Upper lobe of left lung (tissue), 6 donors: Measurements from ENCODE around the gene HDAC8. TPM values are rescaled to one million over a fixed set of nuclear protein-coding genes. Genes with fewer than 3 reads are reported as not detected.
"Not testable (repeated sequence)": the region's sequence is repeated elsewhere in the genome, so short reads cannot be mapped to it uniquely, and the experiment has no call there.

Experiments used
- ATAC-seq, 2 donors: fragments of 200-7000 bp; cut with Tn5 transposase; one replicate each; pipeline ENCODE4 v1.9.1; 2022; ENCODE audit warnings: mild to moderate bottlenecking in 2 of 2, moderate library complexity in 2 of 2; ENCODE audit not compliant: low FRiP score in 2 of 2
- DNase-seq, 2 donors: peaks; one replicate each; pipeline ENCODE4 v3.0.0-alpha.2; 2019 to 2020
- H3K27ac ChIP-seq, 4 donors: fragments of 200-600 bp; sonication (generic); one replicate each; pipeline ENCODE4 v1.5.1; 2016 to 2019
- H3K27me3 ChIP-seq, 4 donors: fragments of 200-600 bp; sonication (generic); one replicate each; pipeline ENCODE4 v1.5.1; 2017 to 2019
- H3K36me3 ChIP-seq, 4 donors: fragments of 200-600 bp; sonication (generic); one replicate each; pipeline ENCODE4 v1.5.1; 2016 to 2019
- H3K4me1 ChIP-seq, 4 donors: fragments of 200-600 bp; sonication (generic); one replicate each; pipeline ENCODE4 v1.5.1; 2018 to 2019
- H3K4me3 ChIP-seq, 4 donors: fragments of 200-600 bp; sonication (generic); one replicate each; pipeline ENCODE4 v1.5.1; 2017 to 2019; ENCODE audit warnings: mild to moderate bottlenecking in 2 of 4, moderate library complexity in 1 of 4
- H3K9me3 ChIP-seq, 4 donors: fragments of 200-600 bp; sonication (generic); one replicate each; pipeline ENCODE4 v1.5.1; 2018 to 2019
- EP300 ChIP-seq, 4 donors: sonication (generic); formaldehyde crosslinking; IDR thresholded peaks; one replicate each; pipeline ENCODE4 v1.5.1; 2017; ENCODE audit warnings: antibody characterized with exemption in 4 of 4, control low read depth in 2 of 4
- POLR2A ChIP-seq, 4 donors: fragments of 450-650 bp; IDR thresholded peaks; one replicate each; pipeline ENCODE4 v1.5.1; 2016 to 2017; ENCODE audit warnings: antibody characterized with exemption in 4 of 4, mild to moderate bottlenecking in 2 of 4
- POLR2AphosphoS5 ChIP-seq, 2 donors: sonication (generic); formaldehyde crosslinking; IDR thresholded peaks; one replicate each; pipeline ENCODE4 v1.5.1; 2017; ENCODE audit warnings: antibody characterized with exemption in 2 of 2
- WGBS, 2 donors: methylation state at CpG; one replicate each; pipeline ENCODE4 v1.1.5; 2017 to 2018; 5-methylcytosine and 5-hydroxymethylcytosine counted together
- total RNA-seq, 6 donors: library from RNA; depleted of rRNA in 4 of 6; stranded (reverse); fragments of >200 nt in 4 of 6; gene quantifications; one replicate each; pipeline versions ENCODE4 v1.1.0 to v1.2.1, GENCODE V29; 2016 to 2021
- TF ChIP-seq, protein P1 (sequence below), 6 experiments: fragments of 450-650 bp in 4 of 6; fragments of 200-600 bp in 2 of 6; sonication (generic) in 2 of 6; IDR thresholded peaks; one replicate each; pipeline ENCODE4 v1.5.1; 2016 to 2019; ENCODE audit warnings: antibody characterized with exemption in 6 of 6
- donor health status: DM: no; HTN: no; CAD: no; lungs with moderate emphysema.
- donor health status: DM: no; HTN: yes; CAD: no; lungs with severe emphysema.

HDAC8 gene
- total RNA-seq, 6 donors from 2014 or later, result 21.5 to 56.6 (median 35.0) TPM

- no peak for TF ChIP-seq POLR2AphosphoS5 (IDR thresholded peaks at IDR 0.05)
- TF ChIP-seq POLR2A (IDR thresholded peaks at IDR 0.05), result no peak
- TF ChIP-seq EP300 (IDR thresholded peaks at IDR 0.05), result no peak
- TF ChIP-seq, protein P1, sequence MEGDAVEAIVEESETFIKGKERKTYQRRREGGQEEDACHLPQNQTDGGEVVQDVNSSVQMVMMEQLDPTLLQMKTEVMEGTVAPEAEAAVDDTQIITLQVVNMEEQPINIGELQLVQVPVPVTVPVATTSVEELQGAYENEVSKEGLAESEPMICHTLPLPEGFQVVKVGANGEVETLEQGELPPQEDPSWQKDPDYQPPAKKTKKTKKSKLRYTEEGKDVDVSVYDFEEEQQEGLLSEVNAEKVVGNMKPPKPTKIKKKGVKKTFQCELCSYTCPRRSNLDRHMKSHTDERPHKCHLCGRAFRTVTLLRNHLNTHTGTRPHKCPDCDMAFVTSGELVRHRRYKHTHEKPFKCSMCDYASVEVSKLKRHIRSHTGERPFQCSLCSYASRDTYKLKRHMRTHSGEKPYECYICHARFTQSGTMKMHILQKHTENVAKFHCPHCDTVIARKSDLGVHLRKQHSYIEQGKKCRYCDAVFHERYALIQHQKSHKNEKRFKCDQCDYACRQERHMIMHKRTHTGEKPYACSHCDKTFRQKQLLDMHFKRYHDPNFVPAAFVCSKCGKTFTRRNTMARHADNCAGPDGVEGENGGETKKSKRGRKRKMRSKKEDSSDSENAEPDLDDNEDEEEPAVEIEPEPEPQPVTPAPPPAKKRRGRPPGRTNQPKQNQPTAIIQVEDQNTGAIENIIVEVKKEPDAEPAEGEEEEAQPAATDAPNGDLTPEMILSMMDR (IDR thresholded peaks at IDR 0.05), result no peak
- peaks cover 0 to 25% (median 9%) of the 10 kb centered on the region in 4 donors for H3K36me3 ChIP-seq
- no peaks in the 10 kb centered on the region for H3K9me3 ChIP-seq
- no peaks in the 10 kb centered on the region for H3K4me1 ChIP-seq
- H3K27ac ChIP-seq, result no peak overlapping the region
- DNase-seq (no peak), ATAC-seq (no peak)
- H3K4me3 ChIP-seq, result no peak overlapping the region
- 88 to 96% methylated on average over 2 of the region's 2 CpGs for WGBS, 2 donors
- H3K27me3 ChIP-seq, result no peaks in the 10 kb centered on the region
Measured at GRCh38 chrX:72566448-72566847, 6.2 kb downstream of the HDAC8 start.

- not testable (repeated sequence) for H3K27me3 ChIP-seq, H3K36me3 ChIP-seq, H3K4me3 ChIP-seq, H3K4me1 ChIP-seq, H3K27ac ChIP-seq, H3K9me3 ChIP-seq, ATAC-seq
- WGBS, 2 donors, result 94% methylated on average over 16 of the region's 28 CpGs; no CpG with 5 or more reads in 1 of the 2 donors
- peak in 1 of 2 donors; percentile 32 for DNase-seq
Measured at GRCh38 chrX:72559655-72560054, 13.0 kb downstream of the HDAC8 start.

- Histone ChIP-seq H3K4me1 (no peaks in the 10 kb centered on the region), H3K27me3 (no peaks in the 10 kb centered on the region), H3K27ac (no peak overlapping the region), H3K4me3 (no peak overlapping the region), H3K36me3 (no peaks in the 10 kb centered on the region), H3K9me3 (no peaks in the 10 kb centered on the region)
- DNase-seq (peak in 1 of 2 donors; percentile 12), ATAC-seq (no peak)
- 70% methylated on average over 11 of the region's 16 CpGs; no CpG with 5 or more reads in 1 of the 2 donors for WGBS, 2 donors
- TF ChIP-seq POLR2A (IDR thresholded peaks at IDR 0.05), result no peak
- TF ChIP-seq, protein P1 (IDR thresholded peaks at IDR 0.05), result no peak
- TF ChIP-seq EP300 (IDR thresholded peaks at IDR 0.05), result no peak
- no peak for TF ChIP-seq POLR2AphosphoS5 (IDR thresholded peaks at IDR 0.05)
Measured at GRCh38 chrX:72554448-72555140, 18.0 kb downstream of the HDAC8 start.

DNA sequence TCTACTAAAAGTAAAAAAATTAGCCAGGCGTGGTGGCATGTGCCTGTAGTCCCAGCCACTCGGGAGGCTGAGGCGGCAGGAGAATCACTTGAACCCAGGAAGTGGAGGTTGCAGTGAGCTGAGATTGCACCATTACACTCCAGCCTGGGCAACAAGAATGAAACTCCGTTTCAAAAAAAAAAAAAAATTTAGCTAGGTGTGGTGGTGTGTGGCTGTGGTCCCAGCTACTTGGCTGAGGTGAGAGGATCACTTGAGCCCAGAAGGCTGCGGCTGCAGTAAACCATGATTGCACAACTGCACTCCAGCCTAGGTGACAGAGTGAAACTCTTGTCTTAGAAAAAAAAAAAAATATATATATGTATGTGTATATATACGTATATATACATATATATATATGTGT, 20.2 kb downstream of the HDAC8 start:
- not testable (repeated sequence) for H3K9me3 ChIP-seq, H3K27me3 ChIP-seq, H3K4me1 ChIP-seq, H3K4me3 ChIP-seq, H3K36me3 ChIP-seq, H3K27ac ChIP-seq
- DNase-seq (peak in 1 of 2 donors; percentile 65), ATAC-seq (peak in 1 of 2 donors; percentile 66)
- 65 to 79% methylated on average over 6 of the region's 6 CpGs for WGBS, 2 donors

DNA sequence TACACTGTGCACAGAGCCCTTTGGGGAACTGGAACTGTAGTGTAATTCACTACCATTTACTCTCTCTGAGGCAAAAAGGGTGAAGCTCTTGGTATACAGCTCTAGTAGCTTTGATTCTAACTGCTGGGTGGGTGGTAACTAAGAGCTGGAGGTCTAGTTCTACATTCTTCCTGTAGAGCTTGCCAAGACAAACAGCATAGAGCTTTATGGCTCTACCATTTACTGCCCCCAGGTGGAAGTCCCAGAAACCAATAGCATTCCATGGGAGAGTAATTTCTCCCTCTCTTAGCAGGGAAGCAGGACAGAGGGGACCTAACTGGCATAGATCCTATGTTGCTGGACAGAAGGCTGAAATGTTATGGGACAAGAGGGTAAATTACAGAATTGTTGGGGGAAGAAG, 26.7 kb downstream of the HDAC8 start:
- Histone ChIP-seq H3K4me3 (no peak overlapping the region), H3K36me3 (no peaks in the 10 kb centered on the region), H3K9me3 (no peaks in the 10 kb centered on the region), H3K27ac (no peak overlapping the region), H3K4me1 (no peaks in the 10 kb centered on the region), H3K27me3 (no peaks in the 10 kb centered on the region)
- ATAC-seq (no peak), DNase-seq (no peak)
- TF ChIP-seq EP300 (IDR thresholded peaks at IDR 0.05) (no peak), POLR2AphosphoS5 (IDR thresholded peaks at IDR 0.05) (no peak), POLR2A (IDR thresholded peaks at IDR 0.05) (no peak)
- TF ChIP-seq, protein P1 (IDR thresholded peaks at IDR 0.05), result no peak

GRCh38 chrX:72540318-72540717, 32.3 kb downstream of the HDAC8 start:
- Histone ChIP-seq H3K4me3 (no peak overlapping the region), H3K4me1 (no peaks in the 10 kb centered on the region), H3K36me3 (no peaks in the 10 kb centered on the region), H3K9me3 (no peaks in the 10 kb centered on the region), H3K27me3 (no peaks in the 10 kb centered on the region), H3K27ac (no peak overlapping the region)
- TF ChIP-seq POLR2AphosphoS5 (IDR thresholded peaks at IDR 0.05) (no peak), EP300 (IDR thresholded peaks at IDR 0.05) (no peak), POLR2A (IDR thresholded peaks at IDR 0.05) (no peak)
- TF ChIP-seq, protein P1 (IDR thresholded peaks at IDR 0.05), result peak in 1 of 6 experiments; percentile 11
- 14 to 24% methylated on average over 5 of the region's 5 CpGs for WGBS, 2 donors
- ATAC-seq (peak in 1 of 2 donors; percentile 39), DNase-seq (no peak)
